GM23338 (cell line): ENCODE data around the gene SORBS1.

Experiments used
- CREB1 ChIP-seq: fragments of 250-450 bp; sonication (Bioruptor Pico); IDR thresholded peaks from 2 replicates; pipeline ENCODE4 v1.5.0; 2020; ENCODE audit warnings: low read depth, mild to moderate bottlenecking, moderate library complexity
- ETS1 ChIP-seq: IDR thresholded peaks from 2 replicates; pipeline ENCODE4 v1.6.1; 2016; ENCODE audit warnings: antibody characterized with exemption
- EZH2 ChIP-seq: fragments of 200-600 bp; sonication (generic); IDR thresholded peaks from one replicate; pipeline ENCODE4 v1.8.0; 2017; ENCODE audit warnings: antibody characterized with exemption, mild to moderate bottlenecking, low read depth; ENCODE audit not compliant: unreplicated experiment
- EZH2phosphoT487 ChIP-seq: fragments of 200-600 bp; sonication (generic); IDR thresholded peaks from one replicate; pipeline ENCODE4 v1.8.1; 2018; ENCODE audit warnings: antibody characterized with exemption; ENCODE audit not compliant: unreplicated experiment
- JUNB ChIP-seq: IDR thresholded peaks from one replicate; pipeline ENCODE4 v1.6.1; 2016; ENCODE audit warnings: antibody characterized with exemption; ENCODE audit not compliant: unreplicated experiment
- NANOG ChIP-seq: IDR thresholded peaks from 2 replicates; pipeline ENCODE4 v1.6.1; 2016; ENCODE audit warnings: antibody characterized with exemption, borderline replicate concordance
- POLR2AphosphoS5 ChIP-seq: IDR thresholded peaks from 2 replicates; pipeline ENCODE4 v1.6.1; 2016; ENCODE audit warnings: antibody characterized with exemption, low read depth
- REST ChIP-seq: IDR thresholded peaks from one replicate; pipeline ENCODE4 v1.6.1; 2018; ENCODE audit warnings: antibody characterized with exemption; ENCODE audit not compliant: unreplicated experiment
- STAT1 ChIP-seq: IDR thresholded peaks from one replicate; pipeline ENCODE4 v1.6.1; 2016; ENCODE audit warnings: antibody characterized with exemption; ENCODE audit not compliant: unreplicated experiment
- ZNF114 ChIP-seq: fragments of 250-450 bp; sonication (Bioruptor Pico); IDR thresholded peaks from 2 replicates; pipeline ENCODE4 v1.5.0; 2020; ENCODE audit warnings: mild to moderate bottlenecking, moderate library complexity
- ZNF331 ChIP-seq: fragments of 250-450 bp; sonication (Bioruptor Pico); IDR thresholded peaks from 2 replicates; pipeline ENCODE4 v1.5.0; 2020; ENCODE audit warnings: low read depth, mild to moderate bottlenecking, moderate library complexity
- ZNF462 ChIP-seq: fragments of 250-450 bp; sonication (Bioruptor Pico); IDR thresholded peaks from 2 replicates; pipeline ENCODE4 v1.5.0; 2020; ENCODE audit warnings: mild to moderate bottlenecking, moderate library complexity
- TF ChIP-seq, protein P1 (sequence below), 2 experiments: fragments of 200-600 bp in 1 of 2; sonication (generic) in 1 of 2; conservative IDR thresholded peaks; 2 replicates each; pipeline versions ENCODE4 v1.5.1 to v1.6.1; 2016 to 2017; ENCODE audit warnings: antibody characterized with exemption in 2 of 2, low read depth in 2 of 2, mild to moderate bottlenecking in 2 of 2, moderate library complexity in 1 of 2

- TF ChIP-seq, protein P1, sequence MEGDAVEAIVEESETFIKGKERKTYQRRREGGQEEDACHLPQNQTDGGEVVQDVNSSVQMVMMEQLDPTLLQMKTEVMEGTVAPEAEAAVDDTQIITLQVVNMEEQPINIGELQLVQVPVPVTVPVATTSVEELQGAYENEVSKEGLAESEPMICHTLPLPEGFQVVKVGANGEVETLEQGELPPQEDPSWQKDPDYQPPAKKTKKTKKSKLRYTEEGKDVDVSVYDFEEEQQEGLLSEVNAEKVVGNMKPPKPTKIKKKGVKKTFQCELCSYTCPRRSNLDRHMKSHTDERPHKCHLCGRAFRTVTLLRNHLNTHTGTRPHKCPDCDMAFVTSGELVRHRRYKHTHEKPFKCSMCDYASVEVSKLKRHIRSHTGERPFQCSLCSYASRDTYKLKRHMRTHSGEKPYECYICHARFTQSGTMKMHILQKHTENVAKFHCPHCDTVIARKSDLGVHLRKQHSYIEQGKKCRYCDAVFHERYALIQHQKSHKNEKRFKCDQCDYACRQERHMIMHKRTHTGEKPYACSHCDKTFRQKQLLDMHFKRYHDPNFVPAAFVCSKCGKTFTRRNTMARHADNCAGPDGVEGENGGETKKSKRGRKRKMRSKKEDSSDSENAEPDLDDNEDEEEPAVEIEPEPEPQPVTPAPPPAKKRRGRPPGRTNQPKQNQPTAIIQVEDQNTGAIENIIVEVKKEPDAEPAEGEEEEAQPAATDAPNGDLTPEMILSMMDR (conservative IDR thresholded peaks at IDR 0.05; ENCODE audit: low read depth in 2 of 2): no peak
- TF ChIP-seq POLR2AphosphoS5 (no peak), EZH2 (no peak), REST (no peak), NANOG (no peak), ZNF331 (CRISPR knock-in tag) (no peak), ETS1 (no peak), CREB1 (no peak), EZH2phosphoT487 (no peak), JUNB (no peak), STAT1 (no peak), ZNF462 (CRISPR knock-in tag) (no peak), ZNF114 (CRISPR knock-in tag) (no peak)
These were observed 3.1 kb upstream of the SORBS1 start for GRCh38 chr10:95564291-95564690.
